ENCODE data around the gene RAMP1. TPM values are rescaled to one million over a fixed set of nuclear protein-coding genes. Genes with fewer than 3 reads are reported as not detected.

Gene RAMP1
- total RNA-seq, 1 donor from 2014 or later = 9.1 TPM

- Mint-ChIP-seq H3K27ac (ENCODE audit: unreplicated experiment) (no peak overlapping the region), H3K36me3 (ENCODE audit: low read depth, unreplicated experiment) (no peaks in the 10 kb centered on the region), H3K4me3 (ENCODE audit: unreplicated experiment) (no peak overlapping the region), H3K27me3 (ENCODE audit: low read depth, unreplicated experiment) (peaks cover 16% of the 10 kb centered on the region), H3K9me3 (ENCODE audit: unreplicated experiment) (no peaks in the 10 kb centered on the region), H3K4me1 (ENCODE audit: low read depth, unreplicated experiment) (no peaks in the 10 kb centered on the region)
- DNase-seq (ENCODE audit: low read depth) (no peak), FAIRE-seq (no peak)
- H4K20me1 ChIP-seq (ENCODE audit: insufficient read depth, low read length) = no peaks in the 10 kb centered on the region
- H3K9ac ChIP-seq (ENCODE audit: low read length) = no peak overlapping the region
- H3K27ac ChIP-seq (ENCODE audit: low read depth, low read length) = no peak overlapping the region
- H3K79me2 ChIP-seq (ENCODE audit: insufficient read depth, low read length) = no peaks in the 10 kb centered on the region
- H3K27me3 ChIP-seq (ENCODE audit: insufficient read depth, low read length) = no peaks in the 10 kb centered on the region
- H3K4me3 ChIP-seq (ENCODE audit: insufficient read depth, low read depth, low read length) = no peak overlapping the region
- no peaks in the 10 kb centered on the region for H3K4me1 ChIP-seq (ENCODE audit: insufficient read depth, low read length)
- H3K4me2 ChIP-seq (ENCODE audit: low read length) = no peak overlapping the region
- no peaks in the 10 kb centered on the region for H3K9me3 ChIP-seq (ENCODE audit: insufficient read depth, low read depth, low read length)
- H3K36me3 ChIP-seq (ENCODE audit: insufficient read depth, low read length) = no peaks in the 10 kb centered on the region
- TF ChIP-seq, protein P1, sequence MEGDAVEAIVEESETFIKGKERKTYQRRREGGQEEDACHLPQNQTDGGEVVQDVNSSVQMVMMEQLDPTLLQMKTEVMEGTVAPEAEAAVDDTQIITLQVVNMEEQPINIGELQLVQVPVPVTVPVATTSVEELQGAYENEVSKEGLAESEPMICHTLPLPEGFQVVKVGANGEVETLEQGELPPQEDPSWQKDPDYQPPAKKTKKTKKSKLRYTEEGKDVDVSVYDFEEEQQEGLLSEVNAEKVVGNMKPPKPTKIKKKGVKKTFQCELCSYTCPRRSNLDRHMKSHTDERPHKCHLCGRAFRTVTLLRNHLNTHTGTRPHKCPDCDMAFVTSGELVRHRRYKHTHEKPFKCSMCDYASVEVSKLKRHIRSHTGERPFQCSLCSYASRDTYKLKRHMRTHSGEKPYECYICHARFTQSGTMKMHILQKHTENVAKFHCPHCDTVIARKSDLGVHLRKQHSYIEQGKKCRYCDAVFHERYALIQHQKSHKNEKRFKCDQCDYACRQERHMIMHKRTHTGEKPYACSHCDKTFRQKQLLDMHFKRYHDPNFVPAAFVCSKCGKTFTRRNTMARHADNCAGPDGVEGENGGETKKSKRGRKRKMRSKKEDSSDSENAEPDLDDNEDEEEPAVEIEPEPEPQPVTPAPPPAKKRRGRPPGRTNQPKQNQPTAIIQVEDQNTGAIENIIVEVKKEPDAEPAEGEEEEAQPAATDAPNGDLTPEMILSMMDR (IDR thresholded peaks at IDR 0.05; ENCODE audit: insufficient read depth, low read depth, low read length) = no peak
- TF ChIP-seq EZH2 (IDR thresholded peaks at IDR 0.05; ENCODE audit: insufficient read depth, low read length) = no peak
- H2AFZ ChIP-seq (ENCODE audit: low read depth, low read length) = no peak overlapping the region
Observed at GRCh38 chr2:237913193-237913917, 53.9 kb downstream of the RAMP1 start.

DNA sequence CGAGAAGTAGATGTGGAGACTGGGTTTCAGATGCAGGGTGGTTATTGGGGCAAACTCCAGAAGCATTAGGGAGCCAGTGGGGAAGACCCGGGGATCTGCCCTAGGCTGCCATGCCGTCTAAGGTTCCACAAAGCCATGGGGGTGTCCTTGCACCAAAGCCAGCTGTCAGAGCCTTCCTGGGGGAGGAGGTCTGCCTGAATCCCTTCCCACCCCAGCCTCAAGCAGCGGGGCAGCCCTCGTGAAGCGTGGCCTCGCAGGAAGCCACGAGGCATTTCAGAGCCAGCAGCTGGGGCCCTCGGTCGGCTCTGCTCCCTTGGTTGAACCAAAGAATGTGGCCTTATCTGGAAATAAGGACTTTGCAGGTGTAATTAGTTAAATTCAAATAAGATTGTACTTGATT, 56.2 kb downstream of the RAMP1 start:
- Mint-ChIP-seq H3K27ac (ENCODE audit: unreplicated experiment) (no peak overlapping the region), H3K27me3 (ENCODE audit: low read depth, unreplicated experiment) (peaks cover 20% of the 10 kb centered on the region), H3K4me3 (ENCODE audit: unreplicated experiment) (no peak overlapping the region), H3K4me1 (ENCODE audit: low read depth, unreplicated experiment) (no peaks in the 10 kb centered on the region), H3K9me3 (ENCODE audit: unreplicated experiment) (no peaks in the 10 kb centered on the region), H3K36me3 (ENCODE audit: low read depth, unreplicated experiment) (no peaks in the 10 kb centered on the region)
- Histone ChIP-seq H3K9me3 (ENCODE audit: insufficient read depth, low read depth, low read length) (no peaks in the 10 kb centered on the region), H3K4me1 (ENCODE audit: insufficient read depth, low read length) (no peaks in the 10 kb centered on the region), H3K27ac (ENCODE audit: low read depth, low read length) (no peak overlapping the region), H3K4me2 (ENCODE audit: low read length) (no peak overlapping the region), H3K79me2 (ENCODE audit: insufficient read depth, low read length) (no peaks in the 10 kb centered on the region), H3K4me3 (ENCODE audit: insufficient read depth, low read depth, low read length) (no peak overlapping the region), H4K20me1 (ENCODE audit: insufficient read depth, low read length) (no peaks in the 10 kb centered on the region), H3K36me3 (ENCODE audit: insufficient read depth, low read length) (no peaks in the 10 kb centered on the region), H2AFZ (ENCODE audit: low read depth, low read length) (no peak overlapping the region), H3K9ac (ENCODE audit: low read length) (no peak overlapping the region), H3K27me3 (ENCODE audit: insufficient read depth, low read length) (no peaks in the 10 kb centered on the region)
- DNase-seq (ENCODE audit: low read depth) (no peak), FAIRE-seq (no peak)
- TF ChIP-seq, protein P1 (IDR thresholded peaks at IDR 0.05; ENCODE audit: insufficient read depth, low read depth, low read length) = no peak
- TF ChIP-seq EZH2 (IDR thresholded peaks at IDR 0.05; ENCODE audit: insufficient read depth, low read length) = no peak

DNA sequence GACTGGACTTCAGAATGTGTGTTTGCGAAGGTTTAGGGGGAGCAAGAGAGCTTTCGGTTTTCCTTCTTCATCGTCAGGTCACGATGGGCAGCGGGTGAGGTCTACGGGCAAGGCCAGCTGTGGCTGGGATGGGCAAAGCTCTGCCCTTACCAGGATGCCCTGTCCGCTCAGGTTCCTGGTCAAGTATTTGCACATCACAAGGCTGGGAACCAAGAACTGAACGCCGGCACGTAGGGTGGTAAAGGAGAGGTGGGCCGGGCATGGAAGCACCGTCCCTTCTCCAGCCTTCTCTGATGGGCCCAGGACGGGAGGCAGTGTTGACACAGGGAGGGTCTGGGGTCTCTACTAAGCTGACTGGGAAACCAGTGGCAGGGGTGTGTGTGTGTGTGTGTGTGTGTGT, 56.9 kb downstream of the RAMP1 start:
- H3K27me3 Mint-ChIP-seq (ENCODE audit: low read depth, unreplicated experiment) = peaks cover 23% of the 10 kb centered on the region

More for the DNA sequence above, 56.9 kb downstream of the RAMP1 start:
- Histone ChIP-seq H3K36me3 (ENCODE audit: insufficient read depth, low read length) (no peaks in the 10 kb centered on the region), H4K20me1 (ENCODE audit: insufficient read depth, low read length) (no peaks in the 10 kb centered on the region), H3K4me3 (ENCODE audit: insufficient read depth, low read depth, low read length) (no peak overlapping the region), H2AFZ (ENCODE audit: low read depth, low read length) (no peak overlapping the region), H3K4me2 (ENCODE audit: low read length) (no peak overlapping the region), H3K27ac (ENCODE audit: low read depth, low read length) (no peak overlapping the region), H3K27me3 (ENCODE audit: insufficient read depth, low read length) (no peaks in the 10 kb centered on the region), H3K4me1 (ENCODE audit: insufficient read depth, low read length) (no peaks in the 10 kb centered on the region), H3K9me3 (ENCODE audit: insufficient read depth, low read depth, low read length) (no peaks in the 10 kb centered on the region), H3K9ac (ENCODE audit: low read length) (no peak overlapping the region), H3K79me2 (ENCODE audit: insufficient read depth, low read length) (no peaks in the 10 kb centered on the region)
- H3K9me3 Mint-ChIP-seq (ENCODE audit: unreplicated experiment) = no peaks in the 10 kb centered on the region
- H3K4me3 Mint-ChIP-seq (ENCODE audit: unreplicated experiment) = no peak overlapping the region
- FAIRE-seq (no peak), DNase-seq (ENCODE audit: low read depth) (no peak)
- H3K36me3 Mint-ChIP-seq (ENCODE audit: low read depth, unreplicated experiment) = no peaks in the 10 kb centered on the region
- no peaks in the 10 kb centered on the region for H3K4me1 Mint-ChIP-seq (ENCODE audit: low read depth, unreplicated experiment)
- TF ChIP-seq EZH2 (IDR thresholded peaks at IDR 0.05; ENCODE audit: insufficient read depth, low read length) = no peak
- TF ChIP-seq, protein P1 (IDR thresholded peaks at IDR 0.05; ENCODE audit: insufficient read depth, low read depth, low read length) = no peak
- no peak overlapping the region for H3K27ac Mint-ChIP-seq (ENCODE audit: unreplicated experiment)
